ENCODE results near the gene ST7. TPM values are rescaled to one million over a fixed set of nuclear protein-coding genes. Genes with fewer than 3 reads are reported as not detected.

ST7 gene
- total and polyA plus RNA-seq, 2 of the 13 experiments (the other 11 are each of a cell fraction or from before 2014, with no cell fraction given): 17.3 to 23.5 TPM

GRCh38 chr7:117124591-117125220, 171.4 kb downstream of the ST7 start (continued):
- TF ChIP-seq THAP9 (CRISPR knock-in tag; IDR thresholded peaks at IDR 0.05; ENCODE audit: borderline replicate concordance) (no peak), NONO (IDR thresholded peaks at IDR 0.05) (no peak), NONO (CRISPR knock-in tag; conservative IDR thresholded peaks at IDR 0.05) (no peak), IRF1 (CRISPR knock-in tag; IDR thresholded peaks at IDR 0.05; ENCODE audit: low read depth) (no peak), ZBTB40 (IDR thresholded peaks at IDR 0.05) (no peak), ZBTB40 (CRISPR knock-in tag; IDR thresholded peaks at IDR 0.05) (no peak), DNMT3B (CRISPR knock-in tag; conservative IDR thresholded peaks at IDR 0.05) (no peak), TOE1 (CRISPR knock-in tag; IDR thresholded peaks at IDR 0.05) (no peak), NCOR1 (IDR thresholded peaks at IDR 0.05; ENCODE audit: borderline replicate concordance, low read length) (peak; percentile 22; the same call in 1 of the 2 replicates), ZIK1 (CRISPR knock-in tag; IDR thresholded peaks at IDR 0.05; ENCODE audit: borderline replicate concordance, low read depth) (no peak), MAFK (conservative IDR thresholded peaks at IDR 0.05 in 1 of 2, IDR thresholded peaks at IDR 0.05 in 1 of 2; ENCODE audit: low read length in 2 of 2) (peak; percentile 50 to 78), FOXA3 (CRISPR knock-in tag; IDR thresholded peaks at IDR 0.05) (peak; percentile 68), DMAP1 (CRISPR knock-in tag; IDR thresholded peaks at IDR 0.05) (no peak), ZNF580 (CRISPR knock-in tag; IDR thresholded peaks at IDR 0.05; ENCODE audit: borderline replicate concordance, low read depth) (no peak)
- TF ChIP-seq, protein P1, sequence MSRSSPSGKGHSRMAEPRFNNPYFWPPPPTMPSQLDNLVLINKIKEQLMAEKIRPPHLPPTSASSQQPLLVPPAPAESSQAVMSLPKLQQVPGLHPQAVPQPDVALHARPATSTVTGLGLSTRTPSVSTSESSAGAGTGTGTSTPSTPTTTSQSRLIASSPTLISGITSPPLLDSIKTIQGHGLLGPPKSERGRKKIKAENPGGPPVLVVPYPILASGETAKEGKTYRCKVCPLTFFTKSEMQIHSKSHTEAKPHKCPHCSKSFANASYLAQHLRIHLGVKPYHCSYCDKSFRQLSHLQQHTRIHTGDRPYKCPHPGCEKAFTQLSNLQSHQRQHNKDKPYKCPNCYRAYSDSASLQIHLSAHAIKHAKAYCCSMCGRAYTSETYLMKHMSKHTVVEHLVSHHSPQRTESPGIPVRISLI (CRISPR knock-in tag; IDR thresholded peaks at IDR 0.05; ENCODE audit: borderline replicate concordance): no peak
